HepG2 (cell line): Measurements from ENCODE around the gene LDLRAP1. TPM values are rescaled to one million over a fixed set of nuclear protein-coding genes. Genes with fewer than 3 reads are reported as not detected.

ENCODE experiments used
- ATAC-seq: fragments of 200-7000 bp; cut with Tn5 transposase; 3 replicates; pipeline ENCODE4 v1.9.1; 2020; ENCODE audit warnings: mild to moderate bottlenecking, moderate library complexity
- BruUV-seq: library from RNA; stranded (reverse); fragments of 400-500 nt; replicated peaks from 2 replicates; lab custom pipeline; 2021; lab: Mats Ljungman, UMichigan
- CTCF ChIA-PET: fragments of 300-600 bp; formaldehyde crosslinking; extraction: SDS; loops from one replicate; lab custom pipeline; 2021; ENCODE audit warnings: low total read pairs, inconsistent platforms, low intra/inter-chr PET ratio; lab: Yijun Ruan, JAX
- POLR2A ChIA-PET: fragments of 350-600 bp; sonication (Branson Sonifier 250); formaldehyde crosslinking; loops from one replicate; lab custom pipeline; 2020; ENCODE audit warnings: antibody characterized with exemption, inconsistent platforms; lab: Yijun Ruan, JAX
- DNase-seq: peaks from one replicate; pipeline ENCODE4 v3.0.0-alpha.2; 2015; ENCODE audit warnings: low spot score
- FAIRE-seq: peaks from 3 replicates; lab custom pipeline; 2011; peaks lifted over from hg19 to GRCh38; lab: Jason Lieb, UNC
- H2AFZ ChIP-seq: one replicate; pipeline ENCODE4 v1.6.1; 2011; ENCODE audit warnings: low read length, inconsistent platforms
- H3K27ac ChIP-seq: fragments of 300-600 bp; 3 replicates; pipeline ENCODE4 v1.8.0; 2011; ENCODE audit warnings: mixed run types, mild to moderate bottlenecking, mixed read lengths, low read length, inconsistent platforms; ENCODE audit not compliant: insufficient read depth; ENCODE audit errors: extremely low read length
- H3K27me3 ChIP-seq, 2 experiments: fragments of 200-600 bp in 1 of 2; 2 replicates in 1 of 2; 3 replicates in 1 of 2; pipeline versions ENCODE4 v1.6.0 to v1.8.0; 2011; ENCODE audit warnings: low read length in 2 of 2, mild to moderate bottlenecking in 2 of 2, moderate library complexity in 2 of 2, inconsistent platforms in 1 of 2; ENCODE audit not compliant: insufficient read depth in 2 of 2, control insufficient read depth in 1 of 2
- H3K36me3 ChIP-seq, 2 experiments: fragments of 200-600 bp in 1 of 2; replicated peaks in 1 of 2; 2 replicates in 1 of 2; 3 replicates in 1 of 2; pipeline versions ENCODE4 v1.5.1 to v1.8.0; 2011; ENCODE audit warnings: low read length in 2 of 2, inconsistent platforms in 1 of 2; ENCODE audit not compliant: insufficient read depth in 2 of 2, control insufficient read depth in 1 of 2
- H3K4me1 ChIP-seq: 2 replicates; pipeline ENCODE4 v1.5.1; 2012; ENCODE audit warnings: low read length, inconsistent platforms; ENCODE audit not compliant: insufficient read depth
- H3K4me2 ChIP-seq: 2 replicates; pipeline ENCODE4 v1.6.0; 2011; ENCODE audit warnings: low read depth, low read length, inconsistent platforms
- H3K4me3 ChIP-seq, 3 experiments: fragments of 200-600 bp in 1 of 3; sonication (generic), shearing (Covaris generic) in 1 of 3; replicated peaks in 1 of 3; 2 replicates each; pipeline ENCODE4 v1.5.1; 2011 to 2016; ENCODE audit warnings: low read length in 3 of 3, inconsistent platforms in 2 of 3, low read depth in 2 of 3, mild to moderate bottlenecking in 2 of 3, control low read depth in 1 of 3, mixed read lengths in 1 of 3; ENCODE audit not compliant: insufficient read depth in 1 of 3
- H3K79me2 ChIP-seq: one replicate; pipeline ENCODE4 v1.6.1; 2011; ENCODE audit warnings: low read length, inconsistent platforms; ENCODE audit not compliant: insufficient read depth
- H3K9ac ChIP-seq: 2 replicates; pipeline ENCODE4 v1.6.0; 2011; ENCODE audit warnings: mild to moderate bottlenecking, low read depth, low read length, inconsistent platforms; ENCODE audit not compliant: insufficient read depth
- H3K9me3 ChIP-seq: 2 replicates; pipeline ENCODE4 v1.5.1; 2012; ENCODE audit warnings: mild to moderate bottlenecking, low read length
- H4K20me1 ChIP-seq: 2 replicates; pipeline ENCODE4 v1.6.0; 2011; ENCODE audit warnings: inconsistent platforms, mild to moderate bottlenecking, low read length, moderate library complexity; ENCODE audit not compliant: insufficient read depth
- ATF7-NPFF ChIP-seq: sonication (generic); formaldehyde crosslinking; IDR thresholded peaks from 2 replicates; pipeline ENCODE4 v1.8.1; 2023; ENCODE audit warnings: mild to moderate bottlenecking, low read depth, missing genetic modification reagents, moderate library complexity
- CTCF ChIP-seq: sonication (generic); formaldehyde crosslinking; IDR thresholded peaks from 2 replicates; pipeline ENCODE4 v1.5.0; 2020; ENCODE audit warnings: mild to moderate bottlenecking, missing genetic modification reagents, moderate library complexity
- KDM2A ChIP-seq: sonication (generic); formaldehyde crosslinking; IDR thresholded peaks from 2 replicates; pipeline ENCODE4 v1.4.0; 2020; ENCODE audit warnings: low read depth, missing genetic modification reagents, borderline replicate concordance
- NFE2L1 ChIP-seq: sonication (generic); formaldehyde crosslinking; IDR thresholded peaks from 2 replicates; pipeline ENCODE4 v1.4.0; 2020; ENCODE audit warnings: missing genetic modification reagents, mild to moderate bottlenecking, borderline replicate concordance
- NFYB ChIP-seq: sonication (generic); formaldehyde crosslinking; IDR thresholded peaks from 2 replicates; pipeline ENCODE4 v1.4.0; 2020; ENCODE audit warnings: missing genetic modification reagents
- NFYC ChIP-seq: IDR thresholded peaks from 2 replicates; pipeline ENCODE4 v1.6.1; 2016; ENCODE audit warnings: missing genetic modification reagents, missing compliant biosample characterization
- RXRB ChIP-seq: IDR thresholded peaks from 2 replicates; pipeline ENCODE4 v1.6.1; 2016; ENCODE audit warnings: borderline replicate concordance, missing genetic modification reagents, missing compliant biosample characterization
- SAP130 ChIP-seq: IDR thresholded peaks from 2 replicates; pipeline ENCODE4 v1.6.1; 2016; ENCODE audit warnings: low read depth
- SMC3 ChIP-seq: IDR thresholded peaks from 2 replicates; pipeline ENCODE4 v1.6.1; 2011; ENCODE audit warnings: low read length, improper control_type of control experiment
- STAG1 ChIP-seq: sonication (generic); formaldehyde crosslinking; IDR thresholded peaks from 2 replicates; pipeline ENCODE4 v1.4.0; 2020; ENCODE audit warnings: missing genetic modification reagents
- USF2 ChIP-seq, 2 experiments: sonication (generic) in 1 of 2; formaldehyde crosslinking in 1 of 2; IDR thresholded peaks; 2 replicates each; pipeline versions ENCODE4 v1.5.1 to v1.6.1; 2011 to 2020; ENCODE audit warnings: borderline replicate concordance in 1 of 2, low read depth in 1 of 2, low read length in 1 of 2, mild to moderate bottlenecking in 1 of 2, missing genetic modification reagents in 1 of 2, moderate library complexity in 1 of 2
- XRCC5 ChIP-seq: fragments of 200-400 bp; formaldehyde crosslinking; optimal IDR thresholded peaks from 2 replicates; pipeline ENCODE3; 2017; ENCODE audit warnings: mild to moderate bottlenecking, low read length
- ZNF567 ChIP-seq: sonication (generic); formaldehyde crosslinking; IDR thresholded peaks from 2 replicates; pipeline ENCODE4 v1.8.1; 2023; ENCODE audit warnings: mild to moderate bottlenecking, missing genetic modification reagents, borderline replicate concordance
- WGBS: methylation state at CpG from one replicate; pipeline ENCODE4 v1.1.6; 2017; ENCODE audit warnings: low lambda C conversion rate; 5-methylcytosine and 5-hydroxymethylcytosine counted together
- in situ Hi-C: cut with HindIII; loops from 2 replicates; pipeline ENCODE4 v1.10.0; 2017; ENCODE audit warnings: low pct_unique_long_range_greater_than_20kb; ENCODE audit not compliant: extremely low pct_ligation_motif_present
- intact Hi-C: fragments of 100-400 bp; cut with micrococcal nuclease; formaldehyde crosslinking; loops from one replicate; pipeline ENCODE4 v1.10.0; 2022; ENCODE audit not compliant: unreplicated experiment
- polyA plus RNA-seq, 8 experiments: library from polyadenylated mRNA; depleted of rRNA in 3 of 8; stranded (reverse) in 7 of 8; unstranded in 1 of 8; fragments of >200 nt; fragmentation: Illumina TruSeq in 4 of 8; extraction: Trizol in 4 of 8; gene quantifications; 2 replicates each; pipeline versions ENCODE4 v1.2.1 to v1.2.3, GENCODE V29; 2011 to 2016; ENCODE audit warnings: low read depth in 4 of 8, missing spikeins in 1 of 8, mixed read lengths in 1 of 8; ENCODE audit not compliant: insufficient read depth in 1 of 8
- total RNA-seq, 5 experiments: library from RNA; depleted of rRNA; stranded (reverse); fragments of >200 nt; fragmentation: Illumina TruSeq; extraction: Trizol; gene quantifications; 2 replicates each; pipeline ENCODE4 v1.2.3, GENCODE V29; 2016; ENCODE audit warnings: low read depth in 1 of 5

LDLRAP1 gene
- total and polyA plus RNA-seq, 2 of the 13 experiments (the other 11 are each of a cell fraction or from before 2014, with no cell fraction given) = 7.2 to 12.1 TPM

GRCh38 chr1:25608488-25609178 is 65.2 kb downstream of the LDLRAP1 start:
- Histone ChIP-seq H2AFZ (no peak overlapping the region), H3K79me2 (no peaks in the 10 kb centered on the region), H3K4me2 (peak overlapping the region; percentile 68), H3K4me3 (peak overlapping the region in 1 of 3 experiments; percentile 23; a peak in 1 of 6 replicates), H3K27me3 (peaks cover 0 to 12% of the 10 kb centered on the region in 2 experiments; a peak in 2 of 5 replicates), H3K27ac (no peak overlapping the region), H4K20me1 (no peaks in the 10 kb centered on the region), H3K4me1 (peaks cover 12% of the 10 kb centered on the region; the same call in 1 of the 2 replicates), H3K9ac (no peak overlapping the region), H3K9me3 (no peaks in the 10 kb centered on the region), H3K36me3 (no peaks in the 10 kb centered on the region)
- no TSS peak for BruUV-seq
- intact Hi-C loops = no loop called here
- ChIA-PET CTCF (interaction anchor here (1.8 to 2.2 kb wide), 2 partner anchors 188 to 203 kb away, joined by 9 to 11 read pairs; no protein-coding TSS in a partner anchor), POLR2A (interaction anchor here (1.3 kb wide), 1 partner anchor 191 kb away, joined by 3 read pairs; the partner anchor contains the start of gene SELENON)
- peak; percentile 58 for FAIRE-seq
- 0 out of 2 replicates have a peak, but pooled peaks have one; percentile 16 for TF ChIP-seq RXRB (CRISPR knock-in tag)
- TF ChIP-seq NFE2L1 (CRISPR knock-in tag) = no peak
- TF ChIP-seq ATF7-NPFF (CRISPR knock-in tag) = no peak
- TF ChIP-seq STAG1 = peak; percentile 82
- peak; percentile 38; the same call in 1 of the 2 replicates for TF ChIP-seq KDM2A
- TF ChIP-seq CTCF (CRISPR knock-in tag) = peak; percentile 83
- TF ChIP-seq SMC3 = peak; percentile 56
- peak; percentile 73 for TF ChIP-seq USF2 (IDR thresholded peaks at IDR 0.05; ENCODE audit: low read depth, low read length)
- peak; percentile 68; the same call in 1 of the 2 replicates for TF ChIP-seq USF2 (CRISPR knock-in tag; IDR thresholded peaks at IDR 0.05; ENCODE audit: borderline replicate concordance)
- peak; percentile 54 for TF ChIP-seq NFYB (CRISPR knock-in tag)
- TF ChIP-seq XRCC5 = peak; percentile 52
- peak; percentile 68 for TF ChIP-seq NFYC (CRISPR knock-in tag)
- TF ChIP-seq ZNF567 = no peak
- 0 out of 2 replicates have a peak, but pooled peaks have one; percentile 25 for TF ChIP-seq SAP130 (CRISPR knock-in tag)
- DNase-seq = peak; percentile 62
- in situ Hi-C loops = loop anchor here (25.0 kb wide), 1 partner anchor 204 kb away; the partner anchor contains the start of genes MTFR1L and SELENON
- ATAC-seq = peak; percentile 89
- 13% methylated on average over 15 of the region's 15 CpGs for WGBS
